A204.1 (cell line): ENCODE data around the gene C21orf58.
"Not testable (repeated sequence)": the region's sequence is repeated elsewhere in the genome, so short reads cannot be mapped to it uniquely, and the experiment has no call there.

ENCODE experiments used
- FAIRE-seq: peaks from 2 replicates; lab custom pipeline; 2012; peaks lifted over from hg19 to GRCh38; lab: Jason Lieb, UNC

Gene C21orf58

DNA sequence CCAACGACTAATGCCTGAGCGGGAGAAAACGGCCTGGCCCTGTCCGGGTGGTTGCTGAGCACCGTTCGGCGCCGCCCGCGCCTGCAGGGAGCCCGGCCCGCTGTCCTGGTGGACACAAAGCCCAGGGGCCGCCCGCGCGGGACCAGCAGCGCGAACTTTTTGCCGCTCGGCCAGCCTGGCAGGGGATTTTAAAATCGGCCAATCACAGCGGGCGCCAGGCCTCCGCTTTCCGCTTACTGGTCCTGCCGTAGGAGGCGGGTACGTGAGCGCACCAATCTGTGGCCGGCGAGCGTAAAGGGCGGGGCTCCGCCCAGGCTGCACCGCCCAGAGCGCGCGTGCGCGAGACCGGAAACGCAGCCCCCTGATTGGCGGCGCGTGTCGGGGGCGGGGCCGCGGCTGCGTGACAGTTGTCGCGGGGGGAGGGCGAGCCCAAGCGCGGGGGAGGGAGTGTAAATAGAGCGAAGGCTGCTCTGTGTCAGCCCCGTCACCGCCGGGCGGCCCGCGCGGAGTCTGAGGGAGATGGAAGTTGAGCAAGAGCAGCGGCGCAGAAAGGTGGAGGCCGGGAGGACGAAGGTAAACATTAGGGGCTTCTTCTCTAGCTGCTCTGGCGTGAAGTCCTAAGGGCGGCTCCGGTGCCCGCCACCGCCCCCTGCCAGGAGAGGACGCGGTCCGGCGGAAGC lies at the start of gene C21orf58, which contains the start of gene PCNT:
Gene C21orf58 (minus strand): TSS at position 161 of the 680 bp plus-strand sequence. CDS start 1,132 bp downstream, outside the sequence.
Gene PCNT (plus strand): TSS at position 447 of the 680 bp plus-strand sequence. CDS start 73 bp downstream, at position 520.
- peak; percentile 92 for FAIRE-seq

DNA sequence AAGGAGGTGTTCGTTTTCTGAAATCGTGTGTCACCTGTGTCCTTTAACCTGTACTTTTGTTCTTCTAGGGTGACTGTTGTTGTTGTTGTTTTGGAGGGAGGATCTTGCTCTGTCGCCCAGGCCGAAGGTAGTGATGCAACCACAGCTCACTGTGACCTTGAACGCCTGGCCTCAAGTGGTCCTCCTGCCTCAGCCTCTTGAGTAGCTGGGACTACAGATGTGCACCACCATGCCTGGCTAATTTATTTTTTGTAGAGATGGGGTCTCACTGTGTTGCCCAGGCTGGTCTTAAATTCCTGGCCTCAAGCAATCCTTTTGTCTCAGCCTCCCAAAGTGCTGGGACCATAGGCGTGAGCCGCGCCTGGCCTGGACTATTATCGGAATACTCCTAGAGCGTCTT lies 49.3 kb upstream of the C21orf58 start:
- not testable (repeated sequence) for FAIRE-seq

DNA sequence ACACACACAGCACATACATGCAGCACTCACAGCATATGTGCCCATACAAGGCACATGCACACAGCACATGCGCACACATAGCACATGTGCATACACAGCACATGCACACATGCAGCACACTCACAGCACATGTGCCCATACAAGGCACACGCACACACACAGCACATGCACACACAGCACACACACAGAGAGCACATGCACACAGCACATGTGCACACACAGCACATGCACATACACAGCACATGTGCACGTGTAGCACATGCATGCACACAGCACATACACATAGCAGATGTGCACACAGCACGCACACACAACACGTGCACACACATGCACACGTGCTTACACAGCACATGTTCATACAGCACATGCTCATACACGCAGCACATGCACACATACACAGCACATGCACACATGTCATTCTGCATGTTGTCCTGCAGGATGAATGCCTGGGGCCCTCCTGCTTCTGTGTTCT lies 48.4 kb upstream of the C21orf58 start:
- FAIRE-seq = no peak

DNA sequence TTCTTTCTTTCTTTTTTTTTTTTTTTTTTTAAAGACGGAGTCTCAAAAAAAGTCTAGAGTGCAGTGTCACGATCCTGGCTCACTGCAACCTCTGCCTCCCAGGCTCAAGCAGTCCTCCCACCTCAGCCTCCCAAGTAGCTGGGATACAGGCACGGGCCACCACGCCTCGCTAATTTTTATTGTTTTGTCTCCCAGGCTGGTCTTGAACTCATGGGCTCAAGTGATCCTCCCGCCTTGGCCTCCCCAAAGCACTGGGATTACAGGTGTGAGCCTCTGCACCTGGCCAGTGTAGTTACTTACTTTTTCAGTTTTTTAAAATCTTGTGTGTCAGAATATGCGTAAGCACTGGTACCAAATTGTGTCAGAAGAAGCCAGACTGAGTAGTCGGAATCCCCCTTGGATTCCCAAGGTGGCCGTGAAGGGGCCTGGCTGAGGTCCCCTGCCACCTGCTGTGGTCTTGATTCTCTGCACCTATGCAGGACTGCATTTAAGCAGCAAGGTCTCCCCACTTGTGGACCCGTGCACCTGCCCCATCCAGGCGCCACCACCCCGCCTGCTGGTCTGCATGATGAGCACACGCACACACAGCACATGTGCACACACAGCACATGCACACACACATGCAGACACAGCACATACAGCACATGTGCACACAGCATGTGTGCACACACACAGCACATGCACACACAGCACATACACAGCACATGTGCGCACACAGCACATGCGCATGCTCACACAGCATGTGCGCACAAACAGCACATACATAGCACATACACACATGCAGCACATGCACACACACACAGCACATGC lies 47.7 kb upstream of the C21orf58 start:
- FAIRE-seq = no peak

DNA sequence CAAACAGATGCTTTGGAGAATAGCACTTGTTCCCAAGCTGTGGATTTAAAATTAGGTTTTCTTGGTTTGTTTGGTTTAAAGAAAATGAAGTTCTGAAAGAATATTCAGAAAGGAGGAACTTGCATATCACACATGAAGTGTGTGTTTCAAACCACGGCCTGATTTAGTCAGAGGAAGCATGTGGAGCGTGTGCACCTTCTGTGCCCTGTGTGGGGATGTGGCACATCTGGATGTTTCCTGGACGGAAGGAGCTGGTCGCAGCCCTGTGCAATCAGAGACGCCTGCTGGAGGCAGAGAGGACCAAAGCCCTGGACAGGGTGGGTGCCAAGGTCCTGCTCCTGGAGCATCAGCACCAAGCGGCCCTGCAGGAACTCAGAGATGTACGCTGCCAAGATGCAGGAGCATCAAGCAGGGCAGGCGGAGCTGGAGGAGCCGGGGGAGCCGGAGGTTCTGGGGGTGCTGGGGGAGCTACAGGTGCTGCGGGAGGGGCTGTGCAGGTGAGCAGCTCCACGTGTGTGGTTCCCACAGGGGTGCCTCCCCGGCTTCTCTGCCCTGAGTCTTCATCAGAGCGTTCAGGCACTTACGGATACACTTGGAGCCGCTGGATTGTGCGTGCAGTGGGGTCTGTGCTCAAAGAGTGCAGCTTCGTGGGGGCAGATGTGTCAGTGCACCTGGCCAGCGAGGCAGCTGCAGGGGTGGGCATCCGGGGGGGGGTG lies 46.0 kb upstream of the C21orf58 start:
- FAIRE-seq = no peak

DNA sequence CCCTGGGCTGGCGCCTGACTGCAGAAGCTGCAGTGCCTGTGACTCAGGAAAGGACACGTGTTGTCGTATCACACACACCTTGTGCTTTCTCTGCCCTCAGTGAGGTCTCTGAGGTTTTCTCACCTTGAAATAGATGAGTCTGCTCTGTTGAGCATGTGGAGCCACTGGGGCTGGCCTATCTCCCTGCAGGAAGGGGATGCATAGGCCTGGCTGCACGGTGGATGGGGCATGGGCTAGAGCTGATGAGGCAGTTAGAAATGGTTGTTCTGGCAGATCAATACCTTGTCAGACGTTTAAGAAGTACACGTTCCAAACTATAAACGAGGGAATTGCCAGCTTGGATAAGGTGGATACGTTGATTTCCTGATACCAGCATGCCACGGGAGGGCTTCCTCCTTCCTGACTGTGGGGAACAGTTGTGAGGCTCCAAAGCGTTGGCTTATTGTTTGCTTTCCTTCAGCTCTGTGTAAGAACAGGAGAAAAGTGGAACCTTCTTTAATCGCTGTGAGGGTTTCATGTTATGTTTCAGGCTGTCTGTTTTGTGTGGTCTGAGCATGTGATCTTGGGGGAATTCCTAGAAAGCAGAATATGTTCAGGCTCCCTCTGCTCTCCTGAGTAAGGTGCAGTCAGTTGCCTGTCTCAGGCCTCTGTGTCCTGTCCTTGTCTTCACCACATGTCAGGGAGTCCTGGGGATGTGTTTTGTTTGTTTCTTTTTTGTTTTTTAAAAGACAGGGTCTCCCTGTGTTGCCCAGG lies 45.0 kb upstream of the C21orf58 start:
- FAIRE-seq = no peak

DNA sequence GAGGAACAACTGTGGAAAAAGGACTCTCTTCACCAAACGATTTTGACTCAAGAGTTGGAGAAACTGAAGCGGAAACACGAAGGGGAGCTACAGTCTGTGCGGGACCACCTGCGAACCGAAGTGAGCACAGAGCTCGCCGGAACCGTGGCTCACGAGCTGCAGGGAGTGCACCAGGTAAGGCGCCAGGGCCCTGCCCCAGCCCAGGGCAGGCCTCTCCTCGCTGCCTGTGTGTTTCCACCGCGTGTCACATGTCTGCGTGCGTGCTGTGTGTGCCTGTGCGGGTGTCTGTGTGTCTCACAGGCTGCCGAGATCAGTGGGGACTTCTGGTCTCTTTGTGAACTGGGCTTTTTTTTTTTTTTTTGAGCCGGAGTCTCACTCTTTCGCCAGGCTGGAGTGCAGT lies 43.3 kb upstream of the C21orf58 start:
- FAIRE-seq = no peak

DNA sequence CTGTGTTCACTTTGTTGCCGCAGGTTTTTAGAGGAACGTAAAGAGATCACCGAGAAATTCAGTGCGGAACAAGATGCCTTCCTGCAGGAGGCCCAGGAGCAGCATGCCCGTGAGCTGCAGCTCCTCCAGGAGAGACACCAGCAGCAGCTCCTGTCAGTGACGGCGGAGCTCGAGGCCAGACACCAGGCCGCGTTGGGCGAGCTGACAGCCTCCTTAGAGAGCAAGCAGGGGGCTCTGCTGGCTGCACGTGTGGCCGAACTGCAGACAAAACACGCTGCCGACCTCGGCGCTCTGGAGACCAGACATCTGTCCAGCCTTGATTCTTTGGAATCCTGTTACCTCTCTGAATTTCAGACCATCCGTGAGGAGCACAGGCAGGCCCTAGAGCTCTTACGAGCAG lies 42.9 kb upstream of the C21orf58 start:
- no peak for FAIRE-seq

DNA sequence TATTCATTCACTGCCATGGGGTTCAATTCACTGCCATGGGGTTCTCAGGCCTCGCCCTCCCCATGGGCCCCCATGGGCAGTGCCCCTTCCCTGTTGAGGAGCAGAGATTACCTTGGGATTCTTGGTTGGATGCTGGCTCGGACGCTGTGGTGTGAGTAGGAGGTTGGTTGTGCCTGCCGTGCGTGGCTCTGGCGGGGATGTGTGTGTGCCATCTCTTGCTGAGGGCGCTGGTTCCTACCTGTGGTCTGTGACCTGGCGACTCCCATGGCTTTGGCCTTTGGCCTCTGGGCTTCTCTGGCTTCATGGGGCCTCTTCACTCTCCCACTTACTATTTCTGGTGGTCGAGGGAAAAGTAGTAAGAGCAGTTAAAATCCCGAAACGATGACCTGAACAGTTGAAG lies 42.4 kb upstream of the C21orf58 start:
- FAIRE-seq = no peak

DNA sequence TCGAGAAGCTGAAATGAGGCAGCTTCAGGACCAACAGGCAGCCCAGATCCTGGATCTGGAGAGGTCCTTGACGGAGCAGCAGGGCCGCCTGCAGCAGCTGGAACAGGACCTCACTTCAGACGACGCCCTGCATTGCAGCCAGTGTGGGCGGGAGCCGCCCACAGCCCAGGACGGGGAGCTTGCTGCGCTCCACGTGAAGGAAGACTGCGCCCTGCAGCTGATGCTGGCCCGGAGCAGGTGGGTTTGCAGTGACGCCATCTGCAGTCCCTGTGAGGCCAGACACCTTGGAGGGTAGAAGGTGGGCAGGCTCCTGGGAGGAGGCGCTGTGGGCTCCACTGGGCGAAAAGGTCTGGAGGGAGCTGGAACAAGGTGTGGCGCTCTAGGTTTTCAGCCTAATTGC lies 40.0 kb upstream of the C21orf58 start:
- no peak for FAIRE-seq

DNA sequence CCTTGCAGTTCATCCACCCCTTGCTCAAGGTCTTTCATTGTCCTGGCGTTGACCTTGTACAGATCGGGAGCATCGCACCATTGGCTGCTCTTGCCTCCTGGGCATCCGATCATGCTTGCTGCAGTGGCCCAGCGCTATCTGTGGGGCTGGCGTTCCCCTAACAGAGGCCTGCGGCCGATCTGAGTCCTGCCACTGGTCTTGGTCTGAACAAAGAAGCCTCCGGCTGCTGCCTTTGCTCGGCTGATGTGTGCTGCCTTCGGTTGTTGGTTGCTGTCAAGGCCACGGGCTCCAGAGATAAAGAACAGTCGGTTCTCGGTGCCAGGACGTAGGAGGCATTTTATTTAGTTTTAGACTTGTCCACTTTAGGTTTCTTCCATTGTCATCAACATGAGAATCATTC lies 39.3 kb upstream of the C21orf58 start:
- no peak for FAIRE-seq

DNA sequence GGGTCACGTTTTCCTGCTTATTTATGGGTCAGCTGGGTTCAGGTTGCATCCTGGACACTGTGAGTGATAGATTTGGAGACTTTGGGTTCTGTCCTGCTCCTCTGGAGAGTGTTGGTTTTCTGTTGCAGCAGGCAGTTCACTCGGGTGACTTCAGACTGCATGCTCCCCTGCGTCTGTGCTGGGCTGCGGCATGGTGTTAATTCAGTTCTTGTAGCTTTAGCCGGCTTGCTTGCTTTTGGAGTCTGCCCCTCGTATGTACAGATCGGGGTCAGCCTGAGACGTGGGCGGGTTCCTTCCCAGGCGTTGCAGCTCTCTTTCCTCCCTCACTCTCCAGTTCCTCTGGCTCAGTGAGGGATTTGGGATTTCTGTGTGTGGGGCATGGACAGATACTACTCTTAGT lies 38.3 kb upstream of the C21orf58 start:
- no peak for FAIRE-seq

DNA sequence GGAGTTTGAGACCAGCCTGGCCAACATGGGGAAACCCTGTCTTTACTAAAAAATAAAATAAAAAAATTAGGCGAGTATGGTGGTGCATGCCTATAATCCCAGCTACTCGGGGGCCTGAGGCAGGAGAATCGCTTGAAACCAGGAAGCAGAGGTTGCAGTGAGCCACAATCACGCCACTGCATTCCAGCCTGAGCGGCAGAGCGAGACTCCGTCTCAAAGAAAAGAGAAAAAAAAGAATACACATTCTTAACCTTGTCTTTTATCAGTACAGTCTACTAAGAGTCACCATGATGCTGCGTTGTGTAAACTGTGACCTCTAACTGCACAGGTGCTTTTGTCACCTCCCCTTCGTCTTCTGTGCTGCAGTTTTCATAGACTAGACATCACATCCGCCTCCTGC lies 37.5 kb upstream of the C21orf58 start:
- no peak for FAIRE-seq

DNA sequence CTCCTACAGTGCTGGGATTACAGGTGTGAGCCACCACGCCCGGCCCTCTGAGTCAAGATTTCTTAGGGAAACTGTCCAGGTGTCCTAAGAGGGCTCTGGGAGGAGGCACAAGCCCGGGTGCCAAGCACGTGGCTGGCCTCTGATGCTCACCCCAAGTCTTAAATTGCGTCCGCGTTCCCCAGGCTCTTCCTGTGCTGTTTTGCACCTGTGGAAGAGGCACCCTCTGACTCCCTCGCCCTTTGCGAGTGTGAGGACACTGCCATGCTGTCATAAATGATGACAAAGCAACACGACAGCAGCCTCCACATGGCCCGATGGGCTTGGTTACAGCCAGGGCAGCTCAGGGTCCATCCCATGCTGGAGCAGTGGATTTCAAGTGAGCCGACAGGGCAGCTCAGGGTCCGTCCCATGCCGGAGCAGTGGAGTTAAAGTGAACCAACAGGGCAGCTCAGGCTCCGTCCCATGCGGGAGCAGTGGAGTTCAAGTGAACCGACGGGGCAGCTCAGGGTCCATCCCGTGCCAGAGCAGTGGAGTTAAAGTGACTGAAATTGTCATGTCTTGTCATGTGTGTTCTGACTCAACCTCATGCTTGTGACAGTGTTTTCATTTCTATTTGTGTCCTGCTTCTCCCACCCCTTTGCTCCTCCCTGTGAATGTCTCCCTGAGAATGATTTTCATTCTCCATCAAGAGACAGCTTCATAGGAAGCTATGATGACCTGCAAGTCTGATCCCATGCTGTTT lies 34.2 kb upstream of the C21orf58 start:
- no peak for FAIRE-seq

DNA sequence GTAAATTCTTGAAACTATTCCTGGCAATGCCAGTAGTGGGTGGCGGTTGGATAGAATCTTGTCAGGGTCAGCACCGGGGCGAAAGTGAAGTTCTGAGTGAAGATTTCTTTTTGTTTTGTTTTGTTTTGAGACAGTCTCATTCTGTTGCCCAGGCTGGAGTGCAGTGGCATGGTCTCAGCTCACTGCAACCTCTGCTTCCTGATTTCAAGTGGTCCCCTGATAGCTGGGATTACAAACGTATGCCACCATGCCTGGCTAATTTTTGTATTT lies 33.6 kb upstream of the C21orf58 start:
- no peak for FAIRE-seq

DNA sequence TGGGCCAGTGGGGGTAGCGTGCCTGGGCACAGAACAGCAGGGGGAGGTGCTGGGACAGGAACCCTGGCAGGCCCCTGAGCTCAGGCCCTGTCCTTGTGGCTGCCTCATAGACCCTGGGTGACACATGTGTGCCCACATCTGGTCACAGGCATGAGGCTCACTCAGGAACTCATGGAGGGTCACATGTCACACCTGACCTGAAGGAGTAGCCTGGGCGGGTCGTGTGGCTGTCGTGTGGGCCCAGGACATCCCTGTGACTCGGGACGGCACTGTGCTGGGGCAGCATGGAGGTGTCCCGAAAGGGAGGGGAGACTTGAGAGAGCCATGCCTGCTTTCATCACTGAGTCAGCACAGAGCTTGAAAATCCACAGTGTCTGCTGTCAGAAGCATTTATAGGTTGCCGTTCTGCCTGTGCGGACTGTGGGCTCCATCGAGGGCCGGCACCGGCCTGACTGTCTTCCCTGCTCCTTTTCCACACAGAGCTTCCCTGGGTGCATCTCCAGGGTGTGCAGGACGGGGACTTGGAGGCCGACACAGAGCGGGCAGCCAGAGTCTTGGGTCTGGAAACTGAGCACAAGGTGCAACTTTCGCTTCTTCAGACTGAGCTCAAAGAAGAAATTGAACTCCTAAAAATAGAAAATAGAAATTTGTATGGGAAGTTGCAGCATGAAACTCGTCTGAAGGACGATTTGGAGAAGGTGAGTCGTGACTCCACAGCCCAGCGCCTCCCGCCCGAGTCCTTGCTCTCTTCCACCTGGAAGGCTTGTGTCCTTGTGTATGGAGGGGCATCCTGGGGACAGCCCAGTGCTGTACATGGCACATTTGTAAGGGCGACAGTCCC lies 33.0 kb upstream of the C21orf58 start:
- no peak for FAIRE-seq

DNA sequence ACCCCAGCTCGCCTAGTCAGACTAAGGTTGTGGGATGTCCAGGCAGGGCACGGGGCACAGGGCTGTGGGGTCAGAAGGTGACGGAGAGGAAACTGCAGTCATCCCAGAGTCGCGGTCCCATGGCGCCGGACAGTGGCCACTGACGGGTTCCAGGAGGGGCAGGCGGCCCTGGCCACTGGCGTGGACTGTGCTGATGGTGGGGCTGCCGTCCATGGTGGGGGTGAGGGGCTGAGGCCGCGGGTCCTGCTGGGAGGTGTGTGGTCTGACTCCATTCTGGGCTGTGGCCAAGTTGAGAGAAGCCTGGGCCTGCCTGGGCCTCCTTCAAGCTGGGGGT lies 32.3 kb upstream of the C21orf58 start:
- FAIRE-seq = no peak

DNA sequence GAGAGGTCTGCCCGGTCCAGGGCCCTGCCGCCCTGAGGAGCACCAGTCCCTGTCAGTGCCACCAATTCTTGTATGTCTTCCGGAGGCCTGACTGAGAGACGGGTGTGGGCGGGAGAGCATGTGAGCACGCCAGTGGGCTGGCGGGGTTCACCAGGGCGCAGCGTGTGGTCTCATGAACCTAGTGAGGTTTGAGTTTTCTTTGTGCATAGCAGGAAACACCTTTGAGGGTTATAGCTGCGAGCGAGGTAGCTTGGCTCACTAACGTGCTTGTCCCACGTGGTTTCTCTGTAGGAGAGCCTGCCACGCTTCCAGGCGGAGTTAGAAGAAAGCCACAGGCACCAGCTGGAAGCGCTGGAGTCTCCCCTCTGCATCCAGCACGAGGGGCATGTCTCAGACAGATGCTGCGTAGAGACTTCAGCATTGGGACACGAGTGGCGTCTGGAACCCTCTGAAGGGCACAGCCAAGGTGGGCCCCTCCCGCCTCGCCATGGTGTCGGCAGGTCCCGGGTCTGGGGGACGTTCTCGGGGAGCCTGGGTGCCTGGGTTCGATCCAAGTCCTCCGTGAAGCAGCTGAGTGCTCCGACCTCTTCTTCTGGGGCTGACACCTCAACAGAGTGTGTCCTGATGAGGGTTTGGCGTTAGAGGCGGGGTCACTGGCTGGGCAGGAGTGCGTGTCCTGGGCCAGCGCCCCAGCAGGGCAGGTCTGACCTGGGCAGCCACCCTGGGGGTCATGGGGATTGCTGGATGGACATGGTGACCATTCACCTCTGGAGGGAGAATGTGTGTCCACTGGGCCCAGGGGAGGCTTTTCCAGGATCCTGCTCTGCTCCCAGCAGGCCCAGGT lies 31.7 kb upstream of the C21orf58 start:
- FAIRE-seq = no peak

DNA sequence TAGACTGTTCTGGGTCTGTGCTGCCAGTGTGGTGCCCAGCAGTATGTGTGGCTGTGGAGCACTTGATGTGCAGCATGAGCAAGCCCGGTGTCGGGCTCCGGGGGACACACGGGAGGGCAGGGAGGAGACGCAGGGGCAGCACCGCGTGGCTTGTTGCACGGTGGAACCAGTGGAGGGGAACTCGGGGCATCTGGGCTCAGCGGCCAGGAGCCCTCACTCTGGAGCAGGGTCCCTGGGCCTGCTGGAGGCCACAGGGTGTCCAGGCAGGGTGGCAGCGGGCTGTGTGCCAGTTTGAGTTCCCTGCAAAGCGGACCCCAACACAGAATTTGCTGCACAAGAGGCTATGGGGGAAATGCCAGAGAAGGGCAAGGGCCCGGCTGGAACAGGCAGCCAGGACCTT lies 30.8 kb upstream of the C21orf58 start:
- FAIRE-seq = no peak

DNA sequence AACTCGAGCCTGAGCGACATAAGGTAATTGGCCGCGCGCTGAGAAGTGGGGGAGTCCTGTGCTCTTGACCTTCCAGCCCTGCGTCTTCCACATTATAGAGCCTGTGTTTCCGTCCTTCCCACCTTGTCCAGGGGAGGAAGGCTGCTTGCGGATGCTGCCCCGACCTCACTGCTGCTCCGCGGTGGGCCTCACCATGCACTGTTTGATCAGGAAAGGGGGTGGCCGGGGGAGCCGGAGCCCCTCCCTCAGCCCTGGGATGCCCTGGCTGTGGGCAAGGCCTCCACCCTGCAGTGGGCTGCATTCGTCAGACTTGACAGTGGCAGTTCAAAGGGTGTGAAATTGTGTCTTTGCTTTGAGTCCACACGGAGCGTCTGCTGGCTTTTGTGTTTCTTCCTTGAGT lies 30.4 kb upstream of the C21orf58 start:
- no peak for FAIRE-seq
